Trophoblast cell (in vitro differentiated cells and primary cell): ENCODE data around the gene PIK3R1.

Source experiments
- DNase-seq, 2 donors: peaks; one replicate each; pipeline ENCODE4 v3.0.0-alpha.2; 2016
- H2AFZ ChIP-seq: 2 replicates; pipeline ENCODE4 v1.6.1; 2013; ENCODE audit warnings: low read length, moderate library complexity, mild to moderate bottlenecking; ENCODE audit not compliant: insufficient read depth, poor library complexity
- H2AK5ac ChIP-seq: 2 replicates; pipeline ENCODE4 v1.6.1; 2013; ENCODE audit warnings: mild to moderate bottlenecking, low read length
- H2BK120ac ChIP-seq: 2 replicates; pipeline ENCODE4 v1.6.1; 2013; ENCODE audit warnings: low read length, mild to moderate bottlenecking, moderate library complexity; ENCODE audit not compliant: insufficient read depth, poor library complexity
- H2BK12ac ChIP-seq: 2 replicates; pipeline ENCODE4 v1.6.1; 2013; ENCODE audit warnings: mild to moderate bottlenecking, low read length, moderate library complexity
- H2BK5ac ChIP-seq: 2 replicates; pipeline ENCODE4 v1.6.1; 2013; ENCODE audit warnings: low read length, low read depth, moderate library complexity, mild to moderate bottlenecking; ENCODE audit not compliant: poor library complexity
- H3K14ac ChIP-seq: 2 replicates; pipeline ENCODE4 v1.6.1; 2013; ENCODE audit warnings: mild to moderate bottlenecking, low read length
- H3K18ac ChIP-seq: 2 replicates; pipeline ENCODE4 v1.6.1; 2013; ENCODE audit warnings: mild to moderate bottlenecking, low read length
- H3K23ac ChIP-seq: 2 replicates; pipeline ENCODE4 v1.6.1; 2013; ENCODE audit warnings: low read length
- H3K27ac ChIP-seq: 2 replicates; pipeline ENCODE4 v1.5.1; 2013; ENCODE audit warnings: low read depth, mild to moderate bottlenecking, inconsistent platforms, low read length, moderate library complexity
- H3K27me3 ChIP-seq: 2 replicates; pipeline ENCODE4 v1.6.1; 2013; ENCODE audit warnings: inconsistent platforms, mild to moderate bottlenecking, low read length, moderate library complexity; ENCODE audit not compliant: insufficient read depth
- H3K36me3 ChIP-seq, 2 experiments: 1 replicate in 1 of 2; 2 replicates in 1 of 2; pipeline ENCODE4 v1.6.1; 2013; ENCODE audit warnings: low read length in 2 of 2, mild to moderate bottlenecking in 2 of 2, moderate library complexity in 1 of 2; ENCODE audit not compliant: insufficient read depth in 2 of 2, control insufficient read depth in 1 of 2
- H3K4ac ChIP-seq: 2 replicates; pipeline ENCODE4 v1.6.1; 2013; ENCODE audit warnings: low read depth, mild to moderate bottlenecking, low read length, moderate library complexity
- H3K4me1 ChIP-seq, 2 experiments: 1 replicate in 1 of 2; 2 replicates in 1 of 2; pipeline ENCODE4 v1.6.1; 2013; ENCODE audit warnings: low read length in 2 of 2, mild to moderate bottlenecking in 2 of 2, moderate library complexity in 1 of 2; ENCODE audit not compliant: insufficient read depth in 2 of 2, control insufficient read depth in 1 of 2
- H3K4me2 ChIP-seq: 2 replicates; pipeline ENCODE4 v1.6.1; 2013; ENCODE audit warnings: inconsistent platforms, mild to moderate bottlenecking, low read length, moderate library complexity
- H3K4me3 ChIP-seq: 2 replicates; pipeline ENCODE4 v1.5.1; 2013; ENCODE audit warnings: mild to moderate bottlenecking, low read depth, low read length, inconsistent platforms
- H3K79me1 ChIP-seq: one replicate; pipeline ENCODE4 v1.6.1; 2013; ENCODE audit warnings: low read length
- H3K79me2 ChIP-seq: 2 replicates; pipeline ENCODE4 v1.6.1; 2013; ENCODE audit warnings: low read length, mild to moderate bottlenecking; ENCODE audit not compliant: control insufficient read depth, insufficient read depth, poor library complexity
- H3K9ac ChIP-seq: 2 replicates; pipeline ENCODE4 v1.6.1; 2013; ENCODE audit warnings: mild to moderate bottlenecking, low read length
- H3K9me3 ChIP-seq: 2 replicates; pipeline ENCODE4 v1.6.1; 2013; ENCODE audit warnings: low read depth, mild to moderate bottlenecking, control low read depth, inconsistent platforms, low read length; ENCODE audit not compliant: insufficient read depth
- H4K12ac ChIP-seq: 2 replicates; pipeline ENCODE4 v1.6.1; 2013; ENCODE audit warnings: low read depth, mild to moderate bottlenecking, low read length, moderate library complexity
- H4K8ac ChIP-seq: 2 replicates; pipeline ENCODE4 v1.6.1; 2013; ENCODE audit warnings: low read depth, mild to moderate bottlenecking, low read length, moderate library complexity
- H4K91ac ChIP-seq: one replicate; pipeline ENCODE4 v1.6.1; 2013; ENCODE audit warnings: low read depth, mild to moderate bottlenecking, low read length, moderate library complexity
- WGBS: extraction: QIAGEN DNeasy Blood & Tissue Kit; methylation state at CpG from one replicate; pipeline ENCODE4 v1.1.7; 2013; ENCODE audit warnings: missing lambda C conversion rate; ENCODE audit not compliant: insufficient read length, insufficient coverage; ENCODE audit errors: extremely low coverage; 5-methylcytosine and 5-hydroxymethylcytosine counted together

The PIK3R1 gene

GRCh38 chr5:68245319-68245718 is 29.8 kb downstream of the PIK3R1 start:
- H2AFZ ChIP-seq = no peak overlapping the region
- no peak overlapping the region for H4K12ac ChIP-seq
- H2BK5ac ChIP-seq = no peak overlapping the region
- H4K91ac ChIP-seq = no peak overlapping the region
- no peak overlapping the region for H3K27ac ChIP-seq
- H3K9me3 ChIP-seq = no peaks in the 10 kb centered on the region
- peak in 1 of 2 donors; percentile 41 for DNase-seq
- H3K27me3 ChIP-seq = no peaks in the 10 kb centered on the region
- H3K4me3 ChIP-seq = no peak overlapping the region
- no peak overlapping the region for H3K23ac ChIP-seq
- H4K8ac ChIP-seq = no peak overlapping the region
- no peak overlapping the region for H3K14ac ChIP-seq
- WGBS = no CpG with 5 or more reads among the region's 3 CpGs
- peaks cover 6% of the 10 kb centered on the region for H3K79me2 ChIP-seq
- H3K4me2 ChIP-seq = no peak overlapping the region
- H3K4ac ChIP-seq = no peak overlapping the region
- no peak overlapping the region for H2AK5ac ChIP-seq
- H2BK120ac ChIP-seq = no peak overlapping the region
- peaks cover 5 to 6% of the 10 kb centered on the region in 2 experiments for H3K4me1 ChIP-seq
- no peaks in the 10 kb centered on the region for H3K79me1 ChIP-seq
- peaks cover 2% of the 10 kb centered on the region in 2 experiments for H3K36me3 ChIP-seq
- no peak overlapping the region for H3K9ac ChIP-seq
- no peak overlapping the region for H2BK12ac ChIP-seq
- H3K18ac ChIP-seq = no peak overlapping the region

DNA sequence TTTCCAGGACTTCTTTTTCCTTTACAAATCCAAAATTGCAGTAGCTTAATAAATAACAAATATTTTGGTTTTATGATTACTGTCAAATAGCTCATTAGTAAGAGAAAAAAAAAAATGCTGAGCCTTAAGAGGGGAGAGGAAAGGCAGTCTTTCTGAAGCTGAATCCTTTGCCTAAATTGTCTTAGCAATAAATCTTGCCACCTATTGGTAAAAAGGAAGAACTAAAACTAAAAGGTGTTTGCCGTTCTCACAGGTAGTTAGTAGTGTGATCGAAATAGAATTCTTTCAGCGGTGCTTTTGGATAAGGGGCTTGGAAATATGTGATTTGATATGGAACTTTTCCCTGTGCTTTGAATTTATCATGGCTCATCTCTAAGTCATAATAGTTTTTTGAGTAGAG is 31.2 kb downstream of the PIK3R1 start:
- H2BK12ac ChIP-seq = no peak overlapping the region
- peak in 1 of 2 donors; percentile 29 for DNase-seq
- no peak overlapping the region for H3K4me3 ChIP-seq
- H3K4me1 ChIP-seq = peaks cover 8 to 12% of the 10 kb centered on the region in 2 experiments
- H3K27me3 ChIP-seq = no peaks in the 10 kb centered on the region
- no peak overlapping the region for H4K91ac ChIP-seq
- H2AFZ ChIP-seq = no peak overlapping the region
- H3K4me2 ChIP-seq = no peak overlapping the region
- no peak overlapping the region for H3K27ac ChIP-seq
- no peak overlapping the region for H3K9ac ChIP-seq
- H3K9me3 ChIP-seq = no peaks in the 10 kb centered on the region
- no peaks in the 10 kb centered on the region for H3K79me1 ChIP-seq
- H3K4ac ChIP-seq = no peak overlapping the region
- H2AK5ac ChIP-seq = no peak overlapping the region
- no peak overlapping the region for H3K18ac ChIP-seq
- peaks cover 0 to 2% of the 10 kb centered on the region in 2 experiments for H3K36me3 ChIP-seq
- peaks cover 6% of the 10 kb centered on the region for H3K79me2 ChIP-seq
- H3K14ac ChIP-seq = no peak overlapping the region
- WGBS = no CpG with 5 or more reads among the region's 3 CpGs
- no peak overlapping the region for H4K8ac ChIP-seq
- no peak overlapping the region for H3K23ac ChIP-seq
- no peak overlapping the region for H2BK5ac ChIP-seq
- no peak overlapping the region for H4K12ac ChIP-seq
- no peak overlapping the region for H2BK120ac ChIP-seq

- no CpG with 5 or more reads among the region's 3 CpGs for WGBS
- H3K14ac ChIP-seq = no peak overlapping the region
Measured at GRCh38 chr5:68247627-68248026, 32.1 kb downstream of the PIK3R1 start.

DNA sequence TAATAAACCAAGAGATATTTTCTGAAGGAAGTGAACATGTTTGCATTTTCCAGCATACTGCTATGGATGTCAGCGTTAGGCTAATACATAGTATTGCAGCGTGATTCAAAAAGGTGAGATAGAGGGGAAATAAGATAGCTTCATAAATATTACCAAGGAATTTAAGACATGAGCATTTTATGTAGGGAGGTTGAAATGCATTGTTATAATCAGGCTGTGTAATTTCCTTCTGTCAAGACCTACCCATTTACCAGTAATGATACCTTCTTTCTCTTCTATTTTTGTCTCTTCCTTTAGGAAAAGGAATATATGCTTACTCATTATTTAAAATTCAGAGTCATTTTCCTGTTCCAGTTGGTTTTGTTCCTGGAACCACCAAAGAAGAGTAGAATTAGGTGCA is 33.3 kb downstream of the PIK3R1 start:
- H3K9me3 ChIP-seq = no peaks in the 10 kb centered on the region
- H2BK12ac ChIP-seq = no peak overlapping the region
- peaks cover 8% of the 10 kb centered on the region for H3K79me2 ChIP-seq
- H3K23ac ChIP-seq = no peak overlapping the region
- H3K18ac ChIP-seq = no peak overlapping the region
- DNase-seq = no peak
- H2BK5ac ChIP-seq = no peak overlapping the region
- H3K27ac ChIP-seq = no peak overlapping the region
- no peak overlapping the region for H3K4me2 ChIP-seq
- no CpG with 5 or more reads among the region's 2 CpGs for WGBS
- H4K12ac ChIP-seq = no peak overlapping the region
- no peak overlapping the region for H3K9ac ChIP-seq
- no peak overlapping the region for H2BK120ac ChIP-seq
- H3K4ac ChIP-seq = no peak overlapping the region
- no peak overlapping the region for H4K8ac ChIP-seq
- H3K79me1 ChIP-seq = no peaks in the 10 kb centered on the region
- H2AFZ ChIP-seq = no peak overlapping the region
- no peak overlapping the region for H2AK5ac ChIP-seq
- no peaks in the 10 kb centered on the region for H3K27me3 ChIP-seq
- no peak overlapping the region for H3K4me3 ChIP-seq
- no peak overlapping the region for H4K91ac ChIP-seq
- H3K4me1 ChIP-seq = peaks cover 10 to 15% of the 10 kb centered on the region in 2 experiments
- no peak overlapping the region for H3K14ac ChIP-seq
- H3K36me3 ChIP-seq = peaks cover 0 to 2% of the 10 kb centered on the region in 2 experiments

More at GRCh38 chr5:68247627-68248026, 32.1 kb downstream of the PIK3R1 start:
- Histone ChIP-seq H2BK5ac (no peak overlapping the region), H2AK5ac (no peak overlapping the region), H2BK12ac (no peak overlapping the region), H3K4me3 (no peak overlapping the region), H3K36me3 (peaks cover 0 to 3% of the 10 kb centered on the region in 2 experiments), H3K4me1 (peaks cover 10 to 15% of the 10 kb centered on the region in 2 experiments), H3K27me3 (no peaks in the 10 kb centered on the region), H3K27ac (no peak overlapping the region), H3K9ac (no peak overlapping the region), H3K9me3 (no peaks in the 10 kb centered on the region), H3K79me2 (peaks cover 8% of the 10 kb centered on the region), H4K91ac (no peak overlapping the region), H2BK120ac (no peak overlapping the region), H3K4me2 (no peak overlapping the region), H3K23ac (no peak overlapping the region), H4K8ac (no peak overlapping the region), H3K18ac (peak overlapping the region; percentile 75), H3K4ac (no peak overlapping the region), H2AFZ (no peak overlapping the region), H4K12ac (no peak overlapping the region), H3K79me1 (no peaks in the 10 kb centered on the region)
- DNase-seq = no peak
